NCI-H774 (cell line): ENCODE data around the gene LRRC61.

Experiments
- DNase-seq: peaks from one replicate; lab custom pipeline; 2025; lab: John Stamatoyannopoulos, UW

LRRC61 gene

DNA sequence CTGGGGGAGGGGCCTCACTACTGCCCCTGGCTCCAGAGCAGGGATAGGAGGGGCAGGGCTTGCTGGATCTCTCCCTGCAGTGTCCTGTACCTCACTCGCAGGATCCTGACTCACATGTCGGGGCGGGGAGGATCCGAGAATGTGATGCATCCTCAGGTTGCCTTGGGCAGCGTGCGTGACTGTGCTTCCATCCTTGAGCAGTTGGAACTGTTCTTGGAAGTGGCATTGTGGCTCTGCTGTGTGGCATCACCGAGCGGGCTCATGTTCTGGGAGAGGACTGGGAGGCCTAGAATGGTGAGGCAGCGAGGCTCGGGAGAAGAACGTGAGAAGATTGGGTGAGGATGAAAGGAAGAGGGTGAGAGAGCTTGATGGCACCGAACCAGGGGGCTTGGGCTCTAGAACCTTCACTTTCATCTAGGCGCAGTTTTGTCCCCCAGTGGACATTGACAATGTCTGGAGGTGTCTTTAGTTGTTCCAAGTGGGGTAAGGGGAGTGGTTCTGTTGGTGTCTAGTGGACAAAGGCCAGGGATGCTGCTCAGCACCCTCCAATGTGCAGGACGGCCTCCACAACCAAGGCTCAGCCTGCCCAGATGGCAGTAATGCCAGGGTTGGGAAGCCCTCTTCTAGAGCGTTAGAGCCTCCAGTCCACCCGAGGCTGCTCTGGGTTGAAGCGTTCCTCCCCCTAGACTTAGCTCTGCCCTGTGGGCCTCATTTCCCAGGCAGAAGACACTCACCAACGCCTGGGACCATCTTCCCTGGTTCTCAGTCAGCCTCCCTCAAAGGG, 9.9 kb downstream of the LRRC61 start:
- no peak for DNase-seq

DNA sequence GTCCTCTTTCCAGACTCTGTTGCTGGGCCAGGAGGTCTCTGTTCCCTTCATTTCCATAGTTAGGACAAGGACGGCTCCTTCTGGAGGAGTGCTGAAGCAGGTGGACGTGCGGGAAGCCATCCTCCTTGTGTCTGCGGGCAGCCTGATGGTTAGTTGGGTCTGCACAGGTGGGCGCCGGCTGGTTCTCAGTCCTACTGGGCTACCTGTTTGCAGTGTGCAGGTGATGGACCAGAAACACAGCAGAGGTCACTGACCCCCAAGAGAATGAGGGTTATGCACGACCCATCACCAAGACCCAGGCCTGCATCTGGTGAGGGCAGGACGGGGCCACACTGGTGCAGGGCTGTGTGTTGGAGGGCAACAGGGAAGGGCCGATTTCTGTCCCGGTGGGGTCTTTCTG, 10.5 kb downstream of the LRRC61 start:
- no peak for DNase-seq

DNA sequence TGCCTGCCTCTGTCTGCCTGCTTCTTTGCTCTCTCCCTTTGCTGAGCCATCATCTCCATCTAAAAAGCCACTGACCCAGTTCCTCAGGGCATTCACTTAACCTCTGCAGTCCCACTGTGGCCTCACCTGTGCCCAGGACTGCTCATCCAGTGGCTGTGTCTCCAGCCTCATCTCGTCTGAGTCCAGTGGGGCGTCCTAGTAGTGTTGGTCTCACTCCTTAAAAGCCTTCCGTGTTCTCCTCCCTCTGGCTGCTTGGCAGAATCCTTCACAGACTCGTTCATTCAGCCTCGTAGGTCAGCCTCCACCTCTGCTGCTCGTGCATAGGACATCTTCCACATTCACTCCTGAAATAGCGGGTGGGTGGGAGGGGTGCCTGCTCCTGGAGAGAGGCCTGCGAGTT, 11.0 kb downstream of the LRRC61 start:
- no peak for DNase-seq

DNA sequence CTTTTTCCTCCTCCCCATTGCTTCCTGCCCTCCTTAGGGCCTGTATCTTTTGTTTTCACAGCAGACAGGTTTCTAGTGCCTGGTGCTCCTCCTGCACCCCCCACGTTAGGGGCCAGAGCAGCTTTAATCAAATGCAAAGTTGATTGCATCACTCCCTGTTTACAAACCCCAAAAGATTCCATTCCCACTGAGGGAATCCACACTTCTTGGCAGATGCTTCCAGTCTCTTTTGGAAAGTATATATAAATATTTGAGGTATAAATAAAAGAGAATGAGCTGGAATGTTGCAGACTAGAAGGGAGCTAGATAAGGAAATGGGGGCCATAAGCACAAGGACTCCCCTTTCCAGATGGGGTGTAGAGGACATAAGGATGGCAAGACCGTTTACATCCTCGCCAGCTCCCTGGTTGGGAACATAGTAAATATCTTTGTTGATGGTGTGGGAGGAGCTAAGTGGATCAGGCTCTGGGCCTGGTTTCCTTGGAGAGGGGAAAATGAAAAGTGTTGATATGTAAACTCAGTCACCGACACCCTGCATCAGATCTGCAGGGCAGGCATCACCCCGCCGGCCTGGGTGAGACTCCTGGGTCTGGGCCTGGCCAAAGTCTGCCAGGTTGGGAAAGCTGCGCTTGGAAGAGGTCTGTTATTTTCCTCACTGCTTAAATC, 12.1 kb downstream of the LRRC61 start:
- DNase-seq: no peak

DNA sequence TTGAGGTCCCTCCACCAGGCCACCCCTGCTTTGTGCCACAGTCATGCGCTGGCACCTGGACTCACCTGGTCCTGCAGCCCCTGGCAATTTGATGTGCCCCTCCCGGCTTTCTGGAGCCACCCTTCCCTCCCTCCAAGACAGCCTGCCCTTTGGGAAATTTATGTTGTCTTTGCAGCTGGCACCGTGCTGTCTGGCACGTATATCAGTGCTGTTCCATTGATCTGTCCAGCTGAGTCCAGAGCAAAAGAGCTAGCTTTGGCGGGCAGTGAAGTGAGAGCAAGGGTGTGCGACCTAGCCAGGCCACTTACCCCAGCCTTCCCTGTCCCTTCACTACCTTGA, 12.6 kb downstream of the LRRC61 start:
- DNase-seq: no peak

DNA sequence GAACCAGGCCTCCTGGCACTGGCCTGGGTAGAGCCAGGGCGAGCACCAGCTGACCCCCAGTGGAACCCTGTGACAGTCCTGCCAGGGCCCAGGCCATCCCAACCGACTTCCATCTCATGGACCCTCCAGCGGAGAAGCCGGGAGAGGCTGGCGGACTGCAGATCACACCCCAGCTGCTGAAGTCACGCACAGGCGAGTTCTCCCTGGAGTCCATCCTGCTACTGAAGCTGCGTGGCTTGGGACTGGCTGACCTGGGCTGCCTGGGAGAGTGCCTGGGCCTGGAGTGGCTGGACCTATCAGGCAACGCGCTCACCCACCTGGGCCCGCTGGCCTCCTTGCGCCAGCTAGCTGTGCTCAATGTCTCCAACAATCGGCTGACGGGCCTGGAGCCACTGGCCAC, 13.6 kb downstream of the LRRC61 start:
- no peak for DNase-seq

DNA sequence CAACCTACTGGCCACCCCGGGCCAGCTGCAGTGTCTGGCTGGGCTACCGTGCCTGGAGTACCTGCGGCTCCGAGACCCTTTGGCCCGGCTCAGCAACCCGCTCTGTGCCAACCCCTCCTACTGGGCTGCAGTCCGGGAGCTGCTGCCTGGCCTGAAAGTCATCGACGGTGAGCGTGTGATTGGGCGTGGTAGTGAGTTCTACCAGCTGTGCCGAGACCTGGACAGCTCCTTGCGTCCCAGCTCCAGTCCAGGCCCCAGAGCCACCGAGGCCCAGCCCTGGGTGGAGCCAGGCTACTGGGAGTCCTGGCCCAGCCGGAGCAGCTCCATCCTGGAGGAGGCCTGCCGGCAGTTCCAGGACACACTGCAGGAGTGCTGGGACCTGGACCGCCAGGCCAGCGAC, 14.0 kb downstream of the LRRC61 start:
- DNase-seq: no peak

DNA sequence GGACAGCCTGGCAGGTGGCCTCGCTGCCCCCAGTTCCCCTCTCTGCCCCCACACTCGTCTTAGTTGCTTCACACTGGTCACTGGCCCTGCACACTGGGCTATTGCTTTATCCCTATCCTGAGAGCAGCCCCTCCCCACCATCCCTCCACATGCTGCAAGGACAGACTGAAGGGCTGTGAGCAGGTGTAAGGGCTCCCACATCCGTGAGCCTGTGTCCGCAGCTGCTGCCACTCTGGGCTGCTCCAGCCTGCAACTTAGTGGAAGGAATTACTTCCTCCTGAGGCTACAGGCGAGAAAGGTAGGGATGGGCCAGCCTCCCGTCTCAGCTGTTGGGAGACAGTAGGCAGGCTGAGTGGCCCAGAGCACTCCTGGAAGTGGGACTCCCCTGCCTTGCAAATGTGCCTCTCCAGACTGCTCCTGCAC, 14.5 kb downstream of the LRRC61 start:
- DNase-seq: no peak

DNA sequence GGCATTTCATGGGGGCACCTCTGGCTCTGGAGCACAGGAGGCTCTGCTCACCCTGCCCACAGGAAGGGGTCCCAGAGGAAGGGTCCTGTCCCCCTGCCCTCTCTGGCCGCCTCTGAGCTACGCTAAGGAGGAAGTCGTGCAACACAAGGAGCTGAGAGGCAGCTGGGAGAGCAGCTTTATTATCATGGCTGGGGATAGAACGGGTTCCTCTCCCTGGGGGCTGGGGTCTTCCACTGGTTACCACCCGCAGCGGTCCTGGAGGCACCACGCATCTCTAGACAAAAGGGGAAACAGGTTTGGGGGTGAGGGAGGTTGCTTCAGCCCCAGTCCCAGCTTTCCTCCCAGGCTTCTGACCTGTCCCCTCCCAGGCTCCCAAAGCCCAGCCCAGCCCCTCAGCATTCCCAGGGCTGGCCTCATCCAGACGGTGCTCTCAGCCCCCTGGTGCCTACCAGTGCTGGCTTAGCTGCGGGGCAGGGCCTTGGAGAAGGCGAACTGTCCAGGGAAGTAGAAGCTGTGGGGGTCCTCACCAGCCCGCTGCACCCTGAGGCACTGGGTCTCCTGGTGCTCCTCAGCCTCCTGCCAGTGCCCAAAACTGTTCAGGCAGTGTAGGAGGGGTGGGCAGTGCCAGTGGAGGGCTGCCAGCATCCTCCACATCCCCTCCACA, 15.1 kb downstream of the LRRC61 start:
- no peak for DNase-seq

DNA sequence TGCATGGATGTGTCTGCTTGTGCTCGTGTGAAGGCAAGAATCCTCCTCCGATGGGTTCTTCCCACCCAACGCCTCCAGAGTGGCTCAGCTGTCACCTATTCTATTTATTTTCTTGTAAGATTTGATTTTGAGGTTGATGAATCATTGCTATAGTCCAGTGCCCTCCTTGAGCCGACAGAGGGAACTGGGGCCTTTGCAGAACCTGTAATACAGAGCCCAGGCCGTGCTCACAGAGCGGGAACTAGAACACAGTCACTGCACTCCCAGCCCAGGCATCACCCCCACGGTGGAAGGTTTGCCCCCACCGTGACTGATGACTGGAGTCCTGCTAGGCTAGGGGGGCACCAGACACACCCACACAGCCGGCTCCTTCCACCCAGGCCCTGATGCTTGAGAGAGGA, 16.3 kb downstream of the LRRC61 start:
- DNase-seq: no peak

DNA sequence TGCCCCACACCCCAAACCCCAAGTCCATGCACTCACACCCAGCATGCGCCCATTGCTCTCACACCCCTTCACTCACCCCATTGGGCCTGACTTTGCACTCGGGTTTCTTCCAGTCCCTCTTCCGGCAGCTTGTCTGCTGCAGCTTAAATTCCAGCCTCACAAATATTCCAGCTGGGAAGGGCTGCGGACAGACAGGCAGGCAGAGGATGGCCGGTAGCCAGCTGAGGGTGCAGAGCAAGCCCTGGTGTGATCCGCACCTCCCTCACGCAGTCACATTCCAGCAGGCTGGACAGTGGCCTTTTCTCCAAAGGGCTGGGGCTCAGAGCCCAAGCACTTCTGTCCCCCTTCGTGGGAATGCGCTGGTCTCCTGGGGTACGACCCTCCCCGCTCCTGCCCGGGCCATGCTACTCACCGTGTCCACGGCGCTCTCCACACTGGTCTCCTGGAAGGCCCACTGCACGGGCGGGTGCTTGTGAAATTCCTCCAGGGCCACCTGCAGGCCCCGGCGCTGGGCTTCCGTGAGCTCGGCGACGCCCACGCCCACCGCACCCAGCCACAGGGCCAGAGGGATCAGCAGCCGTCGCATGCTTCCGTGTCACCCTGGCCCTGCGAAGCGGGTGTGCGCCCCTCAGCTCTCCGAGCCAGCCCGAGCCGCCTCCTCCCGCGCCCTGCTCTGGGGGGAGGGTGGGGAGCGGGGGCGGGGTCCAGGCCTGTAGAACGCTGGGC, 17.0 kb downstream of the LRRC61 start:
- no peak for DNase-seq

DNA sequence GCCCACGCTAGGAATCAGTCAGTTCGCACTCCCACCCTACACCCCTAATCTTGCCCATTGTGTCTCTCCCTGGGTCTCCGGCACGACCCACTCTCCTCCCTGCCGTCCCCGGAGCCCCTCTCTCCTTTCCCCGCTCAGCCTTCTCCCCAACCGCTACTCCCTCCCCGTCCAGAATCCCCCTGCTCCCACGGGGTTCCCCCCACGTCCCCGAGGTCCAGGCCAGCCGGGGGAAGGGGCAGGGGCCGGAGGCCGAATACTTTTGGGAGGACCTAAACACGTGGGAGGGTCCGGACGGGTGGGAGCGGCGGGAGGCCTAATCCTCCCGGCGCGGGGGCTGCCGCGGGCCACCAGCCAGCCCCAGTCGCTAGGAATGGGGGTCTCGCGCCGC, 17.7 kb downstream of the LRRC61 start:
- no peak for DNase-seq

DNA sequence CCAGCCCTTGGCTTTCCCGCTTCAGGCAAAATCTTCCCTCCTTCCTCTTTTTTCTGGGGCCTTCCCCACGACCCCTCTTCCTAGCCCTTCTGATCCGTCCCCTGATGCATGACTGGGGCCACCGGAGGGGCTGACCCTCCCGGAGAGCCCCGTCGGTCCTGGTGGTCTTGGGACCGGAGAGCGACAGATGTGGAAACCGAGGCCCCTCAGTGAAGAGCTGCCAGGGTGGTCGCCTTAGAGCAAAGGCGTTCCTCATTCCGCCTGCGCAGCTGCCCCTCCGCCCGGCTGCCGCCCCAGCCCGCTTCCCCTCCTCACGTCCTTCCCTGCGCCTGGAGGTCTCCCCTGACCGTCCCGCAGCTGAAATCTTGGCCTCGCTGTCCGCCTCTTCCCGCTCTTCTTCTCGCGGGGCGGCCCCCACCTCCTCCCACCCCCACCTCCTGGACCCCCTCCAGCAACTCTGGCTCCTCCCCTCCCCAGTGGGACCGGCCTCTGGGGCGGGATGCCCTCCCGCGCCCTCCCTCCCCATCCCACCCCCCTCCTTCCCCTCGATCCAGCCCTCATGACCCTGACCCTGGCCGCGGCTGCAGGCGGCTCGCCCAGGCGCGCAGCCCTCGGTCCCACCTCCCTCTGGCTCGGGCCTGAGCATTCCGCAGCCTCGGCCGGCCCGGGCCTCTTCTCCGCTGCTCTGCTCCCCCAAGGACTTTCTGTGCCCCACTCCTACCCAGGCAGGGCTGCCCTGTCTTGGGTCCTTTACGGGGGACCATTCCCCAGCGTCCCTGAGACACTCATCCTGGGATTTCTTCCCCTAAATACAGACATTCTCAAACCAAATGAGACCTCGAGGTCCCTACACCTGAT, 18.3 kb downstream of the LRRC61 start, which contains the start of gene RARRES2:
RARRES2 (minus strand) TSS at position 367 of the 858 bp plus-strand sequence. CDS start 1,020 bp downstream, outside the sequence.
- no peak for DNase-seq

DNA sequence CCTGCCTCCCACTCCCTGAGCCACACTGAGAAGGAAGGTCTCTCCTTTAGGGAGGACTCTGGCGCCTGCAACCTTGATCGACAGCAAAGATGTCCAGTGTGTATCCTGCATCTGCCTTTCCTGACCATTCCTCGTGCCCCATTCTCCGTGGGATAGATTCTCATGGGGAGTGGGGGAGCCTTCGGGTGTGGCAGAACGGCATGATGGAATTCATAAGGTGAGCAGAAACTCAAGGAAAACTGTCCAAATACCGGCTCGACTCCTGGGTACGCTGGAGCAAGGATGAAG, 18.9 kb downstream of the LRRC61 start:
- no peak for DNase-seq

DNA sequence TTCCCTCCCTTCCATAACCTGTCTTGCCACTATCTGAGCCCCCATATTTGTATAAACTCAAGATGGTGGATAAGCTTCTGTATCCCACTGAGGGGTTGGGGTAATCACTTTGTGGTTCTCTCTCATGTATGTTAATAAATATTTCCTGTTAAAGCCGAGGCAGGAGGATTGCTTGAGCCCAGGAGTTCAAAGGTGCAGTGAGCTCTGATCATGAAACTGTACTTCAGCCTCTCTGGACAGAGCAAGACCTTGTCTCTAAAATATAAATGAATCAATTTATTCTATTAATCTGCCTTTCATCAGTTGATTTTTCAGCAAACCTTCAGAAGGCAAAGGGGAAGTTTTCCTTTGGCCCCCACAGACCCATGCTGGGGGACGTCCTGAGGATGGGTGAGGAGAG, 20.1 kb downstream of the LRRC61 start:
- DNase-seq: no peak

DNA sequence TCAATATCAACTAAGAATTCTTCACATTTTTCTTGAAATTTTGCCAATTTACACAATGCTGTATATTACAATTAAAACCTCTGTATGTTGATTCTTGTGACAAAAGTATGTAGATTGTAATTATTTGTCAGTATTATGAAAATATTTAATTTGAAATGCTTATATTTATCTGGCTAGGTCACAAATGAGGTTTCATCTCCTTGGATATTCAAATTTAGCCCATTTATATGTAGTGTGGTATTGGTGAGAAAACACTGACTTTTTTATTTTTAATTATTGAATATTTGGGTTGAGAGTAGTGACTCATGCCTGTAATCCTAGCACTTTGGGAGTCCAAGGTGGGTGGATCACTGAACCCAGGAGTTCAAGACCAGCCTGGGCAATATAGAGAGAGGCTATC, 21.1 kb downstream of the LRRC61 start:
- no peak for DNase-seq

DNA sequence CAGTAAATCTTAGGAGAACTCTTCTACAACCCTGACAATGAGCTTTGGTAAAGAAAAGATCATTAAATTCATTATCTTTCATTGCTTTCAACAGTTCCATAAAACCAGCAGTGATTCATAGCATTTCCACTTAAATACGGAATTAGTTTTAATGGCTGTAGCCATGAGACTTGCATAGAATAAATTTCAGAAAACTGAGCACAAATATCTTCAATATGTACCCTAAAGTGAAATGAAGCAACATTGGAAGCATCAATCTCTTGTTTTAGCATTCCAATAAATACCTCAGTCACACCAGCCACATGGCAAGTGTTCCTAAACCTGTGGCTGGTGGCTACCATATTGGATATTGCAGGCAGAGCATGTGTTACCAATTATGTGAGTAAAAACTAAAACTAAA, 21.9 kb downstream of the LRRC61 start:
- no peak for DNase-seq

DNA sequence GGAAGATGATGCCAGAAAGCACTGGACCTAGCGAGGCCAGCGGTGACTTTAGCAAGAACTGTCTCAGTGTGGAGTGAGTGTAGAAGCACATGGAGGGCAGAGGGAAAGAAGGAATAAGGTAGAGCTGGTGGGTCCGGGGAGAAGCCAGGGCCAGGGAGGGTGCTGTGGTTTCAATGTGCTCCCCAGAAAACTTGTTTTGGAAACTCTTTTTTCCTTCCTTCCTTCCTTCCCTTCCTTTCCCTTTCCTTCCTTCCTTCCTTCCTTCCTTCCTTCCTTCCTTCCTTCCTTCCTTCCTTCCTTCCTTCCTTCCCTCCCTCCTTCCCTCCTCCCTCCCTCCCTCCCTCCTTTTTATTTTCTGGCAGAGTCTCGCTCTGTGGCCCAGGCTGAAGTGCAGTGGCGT, 23.8 kb downstream of the LRRC61 start:
- no peak for DNase-seq

DNA sequence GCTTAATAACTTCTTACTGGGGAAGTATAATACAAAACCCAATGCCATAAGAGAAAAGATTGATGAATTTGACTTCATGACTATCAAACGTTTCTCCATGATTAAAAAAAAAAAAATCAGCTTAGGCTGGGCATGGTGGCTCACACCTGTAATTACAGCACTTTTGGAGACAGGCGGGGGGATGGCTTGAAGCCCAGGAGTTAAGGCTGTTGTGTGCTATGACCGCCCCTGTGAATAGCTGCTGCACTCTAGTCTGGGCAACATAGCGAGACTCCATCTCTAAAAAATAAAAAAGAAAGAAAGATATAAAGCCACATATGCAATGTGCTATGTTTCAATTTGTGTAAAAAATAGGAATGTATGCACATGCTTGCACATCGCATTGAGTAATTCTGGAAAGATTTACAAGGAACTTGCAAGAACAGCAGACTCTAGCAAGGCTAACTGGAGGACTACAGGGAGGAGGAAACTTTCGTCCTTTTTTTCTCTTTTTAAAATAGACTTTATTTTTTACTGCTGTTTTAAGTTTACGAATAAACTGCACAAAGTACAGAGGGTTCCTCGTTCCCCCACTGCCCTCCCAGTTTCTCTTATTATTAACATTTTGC, 28.5 kb downstream of the LRRC61 start:
- DNase-seq: no peak

DNA sequence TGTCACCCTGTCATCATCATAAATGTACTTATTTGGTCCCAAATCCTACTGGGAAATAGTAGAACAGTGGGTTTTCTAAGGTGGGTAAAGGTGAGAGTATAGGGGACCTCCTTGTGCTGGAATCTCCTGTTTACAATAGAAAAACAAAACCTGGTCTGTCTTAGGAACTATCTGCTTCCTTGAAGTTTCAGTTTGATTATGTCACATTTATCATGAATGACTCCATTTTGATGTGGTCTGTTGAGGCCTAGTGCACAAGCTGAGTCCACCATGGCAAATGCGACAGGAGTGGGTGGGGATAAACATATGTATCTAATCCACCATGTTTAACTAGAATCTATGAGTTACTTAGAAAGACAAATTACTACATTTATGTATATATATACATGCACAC, 32.5 kb downstream of the LRRC61 start:
- no peak for DNase-seq

DNA sequence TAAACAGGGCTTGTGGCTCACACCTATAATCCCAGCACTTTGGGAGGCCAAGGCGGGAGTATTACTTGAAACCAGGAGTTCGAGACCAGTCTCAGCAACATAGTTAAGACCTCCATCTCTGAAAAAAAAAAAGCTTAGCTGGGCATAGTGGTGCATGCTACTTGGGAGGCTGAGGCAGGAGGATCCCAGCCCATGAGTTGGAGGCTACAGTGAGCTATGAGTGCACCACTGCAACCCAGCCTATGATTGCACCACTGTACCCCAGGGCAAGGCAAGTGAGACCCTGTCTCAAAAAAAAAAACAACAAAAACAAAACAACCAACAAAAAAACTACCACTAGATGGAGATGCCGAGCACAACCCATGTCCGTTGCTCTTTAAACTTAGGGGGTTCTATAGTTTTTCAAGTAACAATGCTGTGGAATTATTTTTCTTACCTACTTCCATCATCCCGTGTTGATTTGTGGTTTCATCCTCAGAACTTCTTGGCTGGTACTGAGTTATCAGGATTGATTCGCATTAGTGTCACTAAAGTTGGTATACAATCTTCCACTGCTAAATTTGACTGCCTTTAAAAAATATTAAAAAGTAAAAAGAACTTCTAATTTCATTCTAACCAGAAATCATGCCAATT, 33.2 kb downstream of the LRRC61 start:
- peak; percentile 4 for DNase-seq
